ENCODE results near the gene NTN4.

NTN4 gene

DNA sequence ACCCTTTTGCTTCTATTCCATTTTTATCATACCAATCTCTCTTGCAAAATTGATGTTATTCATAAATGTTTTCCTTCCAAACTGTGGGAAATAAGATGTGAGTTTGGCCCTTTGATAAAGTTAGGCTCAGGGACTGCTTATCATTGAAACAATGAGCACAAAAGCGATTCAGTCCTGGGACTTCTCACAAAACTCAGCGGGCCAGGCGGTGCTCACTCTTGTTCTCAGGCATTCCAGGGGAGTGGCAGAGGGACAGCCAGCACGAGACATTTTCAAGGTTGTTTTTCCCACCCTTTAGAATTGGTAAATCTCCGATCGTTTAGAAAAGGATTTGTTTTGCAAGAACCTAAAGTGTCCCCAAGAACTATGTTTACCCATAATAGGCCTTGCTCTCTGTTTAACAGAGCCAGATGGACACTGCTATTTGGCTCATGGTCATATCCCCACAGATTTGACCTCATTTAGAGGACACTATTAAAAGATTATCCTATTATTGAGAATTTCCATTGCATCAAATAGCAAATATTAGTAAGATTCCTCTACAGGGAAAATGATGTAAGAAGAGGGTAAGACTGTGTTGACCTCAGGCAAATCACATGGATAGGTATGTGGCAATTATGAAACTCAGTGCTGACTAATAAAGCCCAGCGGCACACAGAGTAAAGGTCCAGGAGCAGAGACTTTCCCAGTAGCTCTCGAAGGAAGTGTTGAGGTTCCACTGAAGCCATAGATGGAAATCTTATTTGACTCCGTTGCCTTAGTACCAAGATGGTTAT lies 136.6 kb downstream of the NTN4 start:
- DNase-seq: no peak

DNA sequence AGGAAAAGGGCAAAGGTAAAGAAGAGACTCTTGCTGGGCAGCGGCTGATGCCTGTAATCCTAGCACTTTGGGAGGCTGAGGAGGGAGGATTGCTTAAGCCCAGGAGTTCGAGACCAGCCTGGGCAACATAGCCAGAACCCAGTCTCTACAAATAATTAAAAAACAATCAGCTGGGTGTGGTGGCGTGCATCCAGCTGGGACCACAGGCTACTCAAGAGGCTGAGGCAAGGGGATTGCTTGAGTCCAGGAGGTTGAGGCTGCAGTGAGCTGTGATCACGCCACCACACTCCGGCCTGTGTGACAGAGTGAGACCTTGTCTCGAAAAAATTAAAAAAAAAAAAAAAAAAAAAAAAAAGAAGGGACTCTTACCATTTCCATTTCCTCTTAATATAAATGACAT lies 138.9 kb downstream of the NTN4 start:
- no peak for DNase-seq

DNA sequence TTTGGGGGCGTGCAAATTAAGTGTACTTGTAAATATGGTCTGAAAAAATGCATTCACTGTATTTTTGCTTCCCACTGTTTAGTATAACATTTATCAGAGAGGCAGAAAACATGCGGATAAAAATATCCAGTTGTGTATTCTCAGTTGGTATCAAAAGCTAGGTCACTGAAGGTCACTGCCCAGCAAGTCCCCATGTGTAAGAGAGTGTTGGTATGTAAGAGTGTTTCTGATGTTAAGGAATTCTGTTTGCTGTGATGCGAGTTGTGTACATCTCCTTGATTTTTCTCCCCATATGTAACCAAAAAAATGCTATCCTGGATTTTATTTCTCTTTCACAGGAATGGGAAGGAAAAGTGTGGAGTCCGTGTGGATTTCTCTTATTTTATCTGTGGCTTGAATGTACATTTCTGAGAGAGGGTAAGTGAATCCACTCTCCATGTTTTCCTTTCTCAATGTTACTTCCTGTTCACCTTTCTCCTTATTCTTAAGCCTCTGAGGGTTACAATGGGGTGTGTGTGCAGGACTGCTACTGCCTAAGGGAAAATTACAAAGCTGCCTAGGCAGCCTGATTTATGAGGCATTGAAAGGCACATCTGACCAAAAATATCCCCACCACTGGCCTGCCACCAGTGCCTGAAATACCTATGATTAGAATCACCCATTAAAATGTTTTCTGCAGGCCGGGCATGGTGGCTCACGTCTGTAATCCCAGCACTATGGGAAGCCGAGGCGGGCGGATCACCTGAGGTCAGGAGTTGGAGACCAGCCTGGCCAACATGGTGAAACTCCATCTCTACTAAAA lies 141.4 kb downstream of the NTN4 start:
- no peak for DNase-seq

DNA sequence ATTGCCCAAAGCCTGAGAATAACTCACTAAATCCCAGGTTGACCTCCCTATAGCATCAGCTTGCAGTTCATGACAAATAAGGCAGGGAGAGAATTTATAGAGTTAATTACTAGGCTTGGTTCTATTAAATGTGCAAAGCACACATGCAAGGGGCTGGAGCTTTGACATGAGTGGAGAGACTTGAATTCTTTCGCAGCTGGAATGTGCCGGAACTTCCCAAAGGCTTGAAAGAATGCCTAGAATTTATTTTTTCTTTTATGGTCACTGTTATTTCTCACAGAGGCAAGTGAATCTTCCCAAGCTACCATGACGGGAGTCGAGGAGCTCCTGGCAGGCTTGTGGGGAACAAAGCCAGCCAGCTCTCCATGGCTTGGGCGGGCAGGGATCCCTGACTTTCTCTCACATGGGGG lies 143.8 kb downstream of the NTN4 start:
- no peak for DNase-seq

DNA sequence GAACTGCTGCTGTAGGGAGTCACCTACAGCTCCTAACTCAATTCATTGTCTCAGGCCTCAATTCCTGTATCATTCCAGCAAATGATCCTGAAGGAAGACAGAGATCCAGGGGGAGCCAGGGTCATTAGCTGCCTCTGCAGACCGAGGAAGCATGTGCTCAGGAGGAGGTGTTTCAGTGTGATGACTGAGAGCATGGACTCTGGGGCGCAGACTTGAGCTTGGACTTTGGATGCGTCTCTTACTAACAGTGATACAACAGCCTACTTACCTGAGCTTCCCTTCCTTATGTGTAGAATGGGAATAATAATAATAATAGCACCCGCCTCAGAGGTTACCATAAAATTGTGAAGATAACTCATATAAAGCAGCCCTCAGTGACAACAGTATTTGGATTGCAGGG lies 147.3 kb downstream of the NTN4 start:
- no peak for DNase-seq

DNA sequence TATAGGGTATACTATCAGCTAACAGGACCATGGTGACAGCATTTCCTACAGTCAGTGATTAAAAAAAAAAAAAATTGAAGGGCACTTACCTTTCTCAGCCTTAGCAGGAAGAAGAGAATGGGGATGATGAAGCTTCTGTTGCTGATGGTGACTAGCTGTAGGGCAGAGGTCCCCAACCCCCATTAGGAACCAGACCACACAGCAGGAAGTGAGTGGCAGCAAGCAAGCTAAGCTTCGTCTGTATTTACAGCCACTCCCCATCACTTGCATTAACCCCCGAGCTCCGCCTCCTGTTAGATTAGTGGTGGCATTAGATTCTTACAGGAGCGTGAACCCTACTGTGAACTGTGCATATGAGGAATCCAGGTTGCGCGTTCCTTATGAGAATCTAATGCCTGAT lies 148.0 kb downstream of the NTN4 start:
- no peak for DNase-seq

DNA sequence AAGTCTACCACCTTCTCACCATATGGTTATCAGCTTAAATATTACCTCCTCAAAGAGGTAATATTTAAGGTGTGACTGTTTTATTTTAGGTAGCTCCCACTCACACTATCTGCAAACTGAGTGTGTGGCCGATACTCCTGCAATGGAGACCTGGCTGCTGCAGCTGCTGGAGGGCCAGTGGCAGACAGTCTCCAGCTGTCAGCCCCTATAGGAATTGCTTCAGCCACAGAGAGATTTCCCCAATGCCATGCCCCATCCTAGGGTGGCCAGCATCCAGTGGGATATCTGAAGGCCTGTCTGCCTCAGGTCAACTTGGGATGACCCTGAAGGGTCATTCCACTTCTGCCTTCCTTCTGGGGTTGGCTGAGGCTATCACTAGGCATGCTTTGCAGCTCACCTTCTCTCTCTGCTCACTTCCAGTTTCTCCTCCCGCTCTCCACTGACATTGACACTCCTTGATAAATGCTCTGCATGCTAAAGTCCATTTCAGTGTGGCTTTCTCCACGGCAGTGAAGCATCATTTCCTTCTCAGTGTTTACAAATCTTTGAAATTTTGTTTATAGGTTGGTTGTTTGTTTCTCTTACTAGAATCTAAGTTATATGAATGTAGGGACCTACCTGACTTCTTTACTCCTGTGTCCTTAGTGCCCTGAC lies 149.1 kb downstream of the NTN4 start:
- no peak for DNase-seq

DNA sequence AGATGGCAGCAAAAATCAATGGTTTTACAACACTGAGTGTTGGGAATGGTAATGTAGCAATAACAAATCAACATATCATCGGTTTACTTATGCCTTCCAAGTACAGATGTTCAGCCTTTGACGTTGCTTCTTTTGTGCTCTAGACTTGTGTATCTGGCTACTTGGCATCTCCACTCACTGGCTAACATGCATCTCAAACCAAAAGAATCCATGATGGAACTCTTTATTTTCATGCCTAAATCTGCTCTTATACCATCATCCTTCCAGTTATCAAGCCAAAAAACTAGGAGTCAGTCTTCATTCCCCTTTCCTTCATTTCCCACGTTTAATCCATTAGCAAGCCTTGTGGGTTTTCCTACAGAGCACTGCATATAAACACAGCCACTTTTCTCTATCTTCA lies 150.0 kb downstream of the NTN4 start:
- DNase-seq: no peak

DNA sequence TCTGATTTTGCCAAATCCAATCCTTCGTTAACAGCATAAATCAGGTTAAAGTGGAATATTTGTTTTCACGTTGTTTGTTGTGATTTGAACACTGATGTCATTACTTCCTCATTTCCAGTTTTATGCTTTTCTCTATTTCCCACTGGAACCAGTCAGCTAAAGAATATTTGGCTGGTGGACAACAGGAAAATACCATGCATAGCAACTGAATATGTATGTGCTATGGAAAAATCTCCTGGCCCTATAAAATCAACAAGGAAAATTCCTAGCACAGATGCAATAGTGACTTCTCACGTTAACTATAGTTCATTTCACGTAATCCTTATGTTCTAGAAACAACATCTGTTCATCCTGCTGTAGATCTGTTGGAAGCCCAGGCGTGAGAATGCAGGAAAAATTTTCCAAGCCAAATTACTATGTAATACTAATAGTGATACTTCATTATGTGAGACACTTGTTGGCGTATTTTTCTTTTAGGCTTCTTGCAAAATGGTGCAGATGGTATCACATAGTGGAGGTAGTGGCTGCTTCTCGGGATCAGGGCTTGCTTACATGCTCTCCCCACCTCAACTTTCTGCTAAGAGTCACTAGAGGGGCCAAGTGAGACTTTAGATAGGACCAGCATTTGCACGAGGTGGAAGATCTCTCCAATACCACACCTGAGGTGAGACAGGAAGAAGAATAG lies 153.0 kb downstream of the NTN4 start:
- DNase-seq: no peak

DNA sequence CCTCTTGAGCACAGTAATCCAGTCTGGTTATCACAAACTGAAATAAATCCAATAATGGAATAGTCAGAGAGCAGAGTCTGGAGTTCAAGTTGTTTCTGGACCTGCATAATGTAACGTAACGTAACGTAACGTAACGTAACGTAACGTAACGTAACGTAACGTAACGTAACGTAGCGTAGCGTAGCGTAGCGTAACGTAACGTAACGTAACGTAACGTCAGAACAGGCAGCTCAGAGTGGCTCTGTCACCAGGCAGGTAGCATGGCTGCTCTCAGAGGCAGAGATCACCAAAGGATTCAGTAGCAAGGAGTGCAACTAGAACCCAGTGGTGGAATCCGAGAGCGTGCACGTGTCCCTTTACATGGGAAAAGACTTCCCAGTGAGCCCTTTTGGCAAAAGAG lies 153.6 kb downstream of the NTN4 start:
- no peak for DNase-seq

DNA sequence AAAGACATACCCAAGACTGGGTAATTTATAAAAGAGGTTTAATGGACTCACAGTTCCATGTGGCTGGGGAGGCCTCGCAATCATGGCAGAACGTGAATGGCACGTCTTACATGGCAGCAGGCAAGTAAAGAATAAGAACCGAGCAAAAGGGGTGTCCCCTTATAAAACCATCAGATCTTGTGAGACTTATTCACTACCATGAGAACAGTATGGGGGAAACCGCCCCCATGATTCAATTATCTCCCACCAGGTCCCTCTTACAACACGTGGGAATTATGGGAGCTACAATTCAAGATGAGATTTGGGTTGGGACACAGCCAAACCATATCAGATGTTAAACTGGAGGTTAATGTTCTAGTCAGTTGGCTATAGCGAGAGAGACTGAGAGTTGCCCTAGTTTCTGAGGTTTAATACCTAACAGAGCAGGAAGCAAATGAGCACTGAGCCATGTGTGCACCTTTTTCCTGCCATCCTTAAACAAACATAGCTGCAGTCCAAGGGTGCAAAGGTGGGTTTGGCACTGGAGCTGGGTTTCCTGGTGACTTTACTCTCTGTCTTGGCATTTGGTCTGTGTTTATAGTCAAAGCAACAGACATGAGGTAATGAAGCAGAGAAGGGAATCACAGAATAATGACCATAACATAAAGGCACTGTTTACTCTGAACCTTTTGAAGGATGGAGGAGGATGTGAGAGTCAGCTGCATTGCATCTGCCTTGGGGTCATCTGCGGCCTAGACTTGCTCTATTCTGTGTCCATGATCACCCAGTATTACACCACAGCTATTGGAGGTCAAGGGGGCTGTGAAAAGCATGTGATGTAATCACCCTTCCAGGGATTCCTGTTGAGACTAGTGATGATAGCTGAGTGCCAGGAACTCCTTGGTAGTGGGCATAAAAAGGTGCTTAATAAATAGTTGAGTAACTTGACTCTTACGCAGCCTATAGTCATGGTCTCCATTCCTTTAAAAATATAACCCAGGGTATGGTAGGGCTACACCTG lies 155.6 kb downstream of the NTN4 start:
- no peak for DNase-seq

DNA sequence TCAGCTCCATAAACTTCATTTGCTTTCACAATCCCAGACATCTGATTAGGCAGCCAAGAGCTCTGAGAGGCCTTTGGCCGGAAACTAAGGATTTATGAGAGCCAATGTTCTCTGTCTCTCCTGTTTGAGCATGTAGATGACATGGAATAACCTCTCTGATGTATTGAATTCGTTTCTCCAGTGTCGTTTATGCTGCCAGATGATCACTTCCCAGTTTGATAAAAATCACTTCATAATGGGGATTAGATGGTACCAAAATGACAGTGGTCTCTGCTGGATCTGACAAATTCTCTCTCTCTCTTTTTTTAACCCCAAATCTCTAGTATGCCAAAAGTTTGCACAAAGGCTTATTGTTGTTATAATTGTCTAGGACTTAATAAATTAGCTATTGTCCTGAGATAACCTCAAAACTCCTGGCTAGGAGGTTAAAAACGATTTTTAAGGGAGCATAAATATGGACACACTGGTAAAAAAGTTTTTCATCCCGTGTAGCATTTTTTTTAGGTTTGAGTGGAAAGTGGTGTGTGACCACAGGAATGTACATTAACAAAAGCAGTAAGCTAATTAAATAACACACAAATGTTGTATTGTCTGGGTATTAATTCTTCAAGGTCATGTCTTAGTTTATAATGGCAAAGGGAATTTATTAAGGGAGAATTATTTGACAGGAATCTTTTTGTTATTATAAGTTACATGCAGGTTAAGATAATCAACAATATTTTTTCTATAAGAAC lies 156.7 kb downstream of the NTN4 start:
- DNase-seq: no peak

DNA sequence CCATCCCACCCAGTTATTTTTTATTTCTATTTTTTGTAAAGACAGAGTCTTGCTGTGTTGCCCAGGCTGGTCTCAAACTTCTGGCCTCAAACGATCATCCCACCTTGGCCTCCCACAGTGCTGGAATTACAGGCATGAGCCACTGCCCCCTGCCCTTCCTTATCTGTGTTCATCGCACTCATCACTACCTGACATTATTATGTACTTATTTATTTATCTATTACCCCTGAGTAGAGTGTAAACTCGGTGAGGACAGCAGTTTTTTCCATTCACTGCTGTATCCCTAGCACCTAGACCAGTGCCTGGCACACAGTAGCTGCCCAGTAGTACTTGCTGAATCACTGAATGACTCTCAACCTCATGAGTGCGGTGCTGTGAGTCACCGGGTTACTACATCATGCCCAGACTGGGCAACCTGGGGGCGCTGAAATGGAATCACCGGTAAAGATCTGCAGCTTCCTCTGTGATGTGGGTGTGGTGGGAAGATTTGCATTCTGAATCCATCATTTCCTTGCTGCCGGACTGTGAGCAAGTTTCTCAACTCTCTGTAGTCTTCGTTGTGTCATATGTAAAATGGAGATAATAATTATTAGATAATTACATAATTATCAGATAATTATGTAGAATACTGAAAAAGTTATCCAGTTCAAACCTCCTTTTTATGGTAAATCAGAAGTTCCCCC lies 157.4 kb downstream of the NTN4 start:
- no peak for DNase-seq

DNA sequence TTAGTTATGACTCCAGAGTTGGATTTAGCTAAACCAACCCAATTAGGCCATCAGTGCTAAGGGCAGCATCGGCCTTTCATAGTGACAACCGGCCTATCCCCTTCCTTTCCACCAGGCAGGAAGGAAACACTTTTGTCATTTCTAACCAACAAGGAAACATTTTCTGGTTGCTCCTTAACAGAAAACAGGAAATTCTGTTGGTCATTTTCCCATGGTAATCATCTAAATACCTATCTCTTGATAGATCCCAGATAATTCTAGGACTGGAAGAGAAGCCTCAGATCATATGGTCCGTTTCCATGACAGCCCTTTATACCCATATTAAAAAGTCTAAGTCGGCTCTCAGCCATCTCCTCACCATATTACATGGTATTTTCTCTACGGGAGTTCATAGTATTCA lies 160.1 kb downstream of the NTN4 start:
- no peak for DNase-seq

DNA sequence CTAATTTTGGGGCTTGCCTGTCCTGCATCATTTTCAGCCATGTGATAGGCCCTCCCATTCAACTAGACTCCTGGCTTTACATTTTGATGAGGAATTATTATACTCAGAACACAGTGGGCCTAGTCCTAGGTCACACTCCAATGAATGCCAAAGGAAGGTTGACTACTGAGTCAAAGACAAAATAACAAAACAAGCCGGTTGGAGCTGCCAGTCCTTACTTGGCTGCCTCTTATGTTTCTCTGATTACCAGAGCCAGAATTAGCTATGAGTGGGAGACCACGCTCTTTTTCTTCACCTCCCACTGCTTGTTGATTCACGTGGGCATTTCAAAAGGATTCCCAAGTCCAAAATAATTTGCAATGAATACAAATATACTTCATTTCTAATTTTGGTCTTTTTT lies 161.2 kb downstream of the NTN4 start:
- no peak for DNase-seq

DNA sequence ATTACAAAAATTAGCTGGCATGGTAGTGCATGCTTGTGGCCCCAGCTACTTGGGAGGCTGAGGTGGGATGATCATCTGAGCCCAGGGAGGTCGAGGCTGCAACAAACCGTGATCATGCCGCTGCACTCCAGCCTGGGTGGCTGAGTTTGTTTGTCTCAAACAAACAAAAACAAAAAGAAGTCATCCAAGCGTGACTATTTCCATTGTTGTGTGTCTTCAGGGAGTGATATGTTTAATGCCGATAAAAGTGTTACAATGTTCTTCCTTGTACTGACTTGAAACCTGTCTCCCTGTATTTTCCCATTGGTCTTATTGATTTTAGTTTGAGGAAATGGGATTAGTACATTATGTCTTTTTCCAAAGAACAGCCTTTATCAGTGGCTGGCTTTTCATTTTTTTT lies 163.7 kb downstream of the NTN4 start:
- DNase-seq: no peak

DNA sequence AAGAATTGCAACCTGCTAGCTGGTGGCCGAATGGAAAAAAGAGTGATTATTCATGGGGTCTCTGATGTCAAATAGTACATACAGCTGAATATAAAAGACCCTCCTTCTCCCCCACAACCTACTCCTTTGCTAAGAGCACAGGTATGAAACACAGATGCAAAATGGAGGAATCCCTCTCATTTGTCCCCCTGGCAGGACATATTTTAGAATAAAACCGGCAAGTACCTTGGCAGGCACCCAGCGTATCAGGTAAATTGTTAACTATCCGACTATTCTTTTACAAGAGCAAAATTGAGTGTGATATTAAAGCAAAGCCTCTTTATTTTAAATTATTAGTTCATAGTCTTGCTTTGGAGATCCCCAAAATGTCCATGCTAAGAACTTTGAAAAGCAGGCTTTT lies 165.6 kb downstream of the NTN4 start:
- no peak for DNase-seq

DNA sequence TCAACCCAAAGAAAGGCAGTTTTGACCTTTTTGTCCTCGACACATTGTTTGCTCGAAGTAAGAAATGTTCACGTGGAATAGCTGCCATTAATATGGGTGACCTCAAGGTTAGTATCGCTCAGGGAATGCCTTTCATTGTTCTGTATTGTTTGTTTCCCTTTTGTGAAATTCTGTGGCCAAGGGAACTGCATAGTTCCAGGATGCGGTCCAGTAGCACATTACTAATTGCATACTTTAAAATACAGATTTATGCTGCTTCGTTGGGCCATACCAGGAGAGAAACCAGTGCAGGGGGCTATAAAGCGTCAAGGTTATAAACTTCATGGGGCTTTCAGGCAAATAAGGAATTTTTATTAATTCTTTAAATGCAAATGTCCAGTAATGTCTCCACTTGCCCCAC lies 166.0 kb downstream of the NTN4 start:
- no peak for DNase-seq

DNA sequence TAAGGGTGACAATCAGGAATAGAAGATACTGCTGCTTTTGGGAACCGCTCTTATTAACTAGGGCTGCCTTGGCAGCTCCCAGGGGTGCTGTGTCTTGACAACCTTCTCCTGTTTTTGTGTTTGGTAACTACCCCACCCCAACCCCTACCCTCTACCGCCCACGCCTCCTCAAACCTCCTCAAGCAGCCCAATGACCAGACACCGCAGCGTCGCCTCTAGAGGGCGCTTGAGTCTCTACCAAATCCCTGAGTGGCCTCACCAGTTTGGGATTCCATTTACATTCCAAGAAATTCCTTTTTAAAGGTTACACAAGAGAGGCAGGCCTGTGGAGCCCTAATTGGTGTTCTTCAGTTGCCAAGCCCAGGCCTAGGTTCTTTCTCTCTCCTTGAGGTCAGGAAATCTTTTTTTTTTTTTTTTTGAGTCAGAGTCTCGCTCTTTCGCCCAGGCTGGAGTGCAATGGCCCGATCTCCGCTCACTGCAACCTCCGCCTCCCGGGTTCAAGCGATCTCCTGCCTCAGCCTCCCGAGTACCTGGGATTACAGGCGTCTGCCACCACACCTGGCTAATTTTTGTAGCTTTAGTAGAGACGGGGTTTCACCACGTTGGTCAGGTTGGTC lies 166.9 kb downstream of the NTN4 start:
- no peak for DNase-seq

DNA sequence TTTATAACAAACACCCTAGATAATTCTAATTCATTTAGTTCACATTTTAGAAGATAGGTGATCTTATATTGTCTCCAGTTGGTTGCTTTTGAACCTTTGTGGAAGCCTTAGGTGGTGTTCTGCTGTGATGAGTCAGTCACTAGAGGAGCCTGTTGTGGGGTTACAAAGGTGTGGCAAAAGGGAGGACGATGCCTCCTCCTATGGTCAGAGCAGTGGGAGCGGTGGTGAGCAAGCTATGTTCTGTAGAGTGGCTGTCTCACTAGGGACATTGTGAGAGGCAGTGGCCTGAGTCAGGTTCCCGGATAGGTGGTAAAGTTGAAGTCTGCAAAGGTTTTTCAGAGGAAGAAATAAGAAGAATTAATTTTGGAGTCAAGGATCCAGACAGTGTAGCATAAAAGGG lies 167.7 kb downstream of the NTN4 start:
- no peak for DNase-seq
